Measurements from ENCODE around the gene TSPAN11.
"Not testable (repeated sequence)": the region's sequence is repeated elsewhere in the genome, so short reads cannot be mapped to it uniquely, and the experiment has no call there.

Gene TSPAN11

DNA sequence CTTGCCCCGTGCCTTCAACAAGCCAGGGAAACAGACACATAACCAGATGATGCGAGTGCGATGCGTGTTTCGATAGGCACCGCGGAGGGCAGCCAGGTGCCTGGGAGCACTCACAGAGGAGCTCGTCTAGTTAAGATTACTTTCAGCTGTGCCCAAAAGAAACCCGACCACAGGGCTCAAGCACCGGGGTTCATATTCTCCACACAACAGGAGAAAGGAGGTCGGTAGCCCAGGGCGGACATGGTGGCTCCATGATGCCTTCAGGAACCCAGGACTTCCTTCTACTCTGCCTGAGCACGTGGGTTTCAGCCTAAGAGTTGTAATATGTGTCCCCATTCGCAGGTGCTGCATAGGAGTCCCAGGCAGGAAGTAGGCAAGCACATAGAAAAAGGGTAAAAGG is 93.4 kb downstream of the TSPAN11 start:
- Histone ChIP-seq H3K4me3 (ENCODE audit: low read depth in 1 of 5, low read length in 5 of 5) (no peak overlapping the region), H3K9ac (ENCODE audit: low read length in 5 of 5) (no peak overlapping the region), H3K4me1 (ENCODE audit: control insufficient read depth in 5 of 5, insufficient read depth in 5 of 5, low read length in 5 of 5) (peaks cover 0 to 28% (median 6%) of the 10 kb centered on the region in 5 donors), H3K9me3 (ENCODE audit: control insufficient read depth in 5 of 5, low read length in 5 of 5) (peaks cover 0 to 4% (median 0%) of the 10 kb centered on the region in 5 donors), H3K27ac (ENCODE audit: low read depth, low read length) (no peak overlapping the region), H3K36me3 (ENCODE audit: control insufficient read depth in 5 of 5, insufficient read depth in 5 of 5, low read length in 5 of 5) (no peaks in the 10 kb centered on the region), H3K27me3 (ENCODE audit: control insufficient read depth in 5 of 5, insufficient read depth in 4 of 5, low read length in 5 of 5) (peaks cover 0 to 3% (median 0%) of the 10 kb centered on the region in 5 donors)

DNA sequence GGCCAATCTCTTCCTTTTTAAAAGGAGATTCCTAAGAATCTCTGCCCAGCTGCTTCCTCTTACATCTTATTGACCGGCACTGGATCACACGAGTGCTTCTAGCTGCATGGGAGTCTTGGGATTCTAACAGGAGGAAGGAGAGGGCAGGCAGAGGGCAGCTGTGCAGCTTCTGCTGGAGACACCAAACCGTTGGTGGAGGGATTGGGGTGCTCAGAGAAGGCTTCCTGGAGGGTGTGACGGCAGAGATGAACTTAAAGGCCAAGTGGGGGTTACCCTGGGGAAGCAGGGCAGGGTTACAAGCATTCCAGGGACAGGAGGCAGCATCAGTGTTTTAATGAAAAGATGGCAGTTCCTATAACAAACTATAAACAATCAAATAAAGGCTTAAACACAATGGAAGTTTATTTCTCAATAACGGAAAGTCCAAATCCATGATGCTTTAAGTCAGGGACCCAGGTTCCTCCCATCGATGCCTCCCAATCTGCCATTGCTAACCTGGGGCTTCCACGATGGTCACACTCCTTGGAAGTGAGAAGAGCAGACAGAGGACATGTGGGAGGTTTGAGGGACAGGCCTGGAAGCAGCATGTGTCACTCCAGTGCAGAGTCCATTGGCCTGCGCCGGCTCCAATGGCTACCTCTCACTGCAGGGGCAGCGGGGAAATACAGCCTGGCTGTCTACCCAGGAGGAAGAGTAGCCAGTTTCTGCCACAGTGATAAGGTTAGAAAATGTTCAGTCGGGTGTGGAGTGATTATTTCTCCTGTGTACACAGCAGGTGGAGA is 94.0 kb downstream of the TSPAN11 start:
- H3K9ac ChIP-seq (ENCODE audit: low read length in 5 of 5): no peak overlapping the region
- peaks cover 0 to 4% (median 0%) of the 10 kb centered on the region in 5 donors for H3K9me3 ChIP-seq (ENCODE audit: control insufficient read depth in 5 of 5, low read length in 5 of 5)
- no peak overlapping the region for H3K4me3 ChIP-seq (ENCODE audit: low read depth in 1 of 5, low read length in 5 of 5)
- H3K27ac ChIP-seq (ENCODE audit: low read depth, low read length): no peak overlapping the region
- no peaks in the 10 kb centered on the region for H3K36me3 ChIP-seq (ENCODE audit: control insufficient read depth in 5 of 5, insufficient read depth in 5 of 5, low read length in 5 of 5)
- peaks cover 0 to 28% (median 6%) of the 10 kb centered on the region in 5 donors for H3K4me1 ChIP-seq (ENCODE audit: control insufficient read depth in 5 of 5, insufficient read depth in 5 of 5, low read length in 5 of 5)
- peaks cover 0 to 3% (median 0%) of the 10 kb centered on the region in 5 donors for H3K27me3 ChIP-seq (ENCODE audit: control insufficient read depth in 5 of 5, insufficient read depth in 4 of 5, low read length in 5 of 5)

DNA sequence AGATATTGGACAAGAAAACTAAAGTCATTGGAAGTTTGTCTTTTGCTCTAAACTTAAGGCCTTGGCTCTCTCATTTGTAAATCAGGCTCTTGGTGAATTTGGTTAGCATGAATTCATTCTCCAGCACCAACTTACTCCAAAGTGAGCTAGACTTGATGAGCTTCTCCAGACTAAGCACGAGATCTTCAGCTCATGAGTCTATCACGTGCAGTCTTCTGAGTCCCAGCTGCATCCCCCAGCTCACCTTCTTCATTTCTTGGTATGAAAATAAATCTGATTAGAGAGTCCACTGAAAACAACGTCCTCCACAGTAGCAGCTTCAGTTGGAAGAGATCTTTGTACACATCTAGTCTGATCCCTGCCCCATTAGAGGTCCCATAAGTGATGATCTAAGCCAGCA is 94.6 kb downstream of the TSPAN11 start:
- Histone ChIP-seq H3K4me3 (ENCODE audit: low read depth in 1 of 5, low read length in 5 of 5) (no peak overlapping the region), H3K27me3 (ENCODE audit: control insufficient read depth in 5 of 5, insufficient read depth in 4 of 5, low read length in 5 of 5) (peaks cover 0 to 3% (median 0%) of the 10 kb centered on the region in 5 donors), H3K27ac (ENCODE audit: low read depth, low read length) (no peak overlapping the region), H3K36me3 (ENCODE audit: control insufficient read depth in 5 of 5, insufficient read depth in 5 of 5, low read length in 5 of 5) (no peaks in the 10 kb centered on the region), H3K4me1 (ENCODE audit: control insufficient read depth in 5 of 5, insufficient read depth in 5 of 5, low read length in 5 of 5) (peaks cover 0 to 28% (median 6%) of the 10 kb centered on the region in 5 donors), H3K9ac (ENCODE audit: low read length in 5 of 5) (no peak overlapping the region), H3K9me3 (ENCODE audit: control insufficient read depth in 5 of 5, low read length in 5 of 5) (peaks cover 0 to 4% (median 0%) of the 10 kb centered on the region in 5 donors)

DNA sequence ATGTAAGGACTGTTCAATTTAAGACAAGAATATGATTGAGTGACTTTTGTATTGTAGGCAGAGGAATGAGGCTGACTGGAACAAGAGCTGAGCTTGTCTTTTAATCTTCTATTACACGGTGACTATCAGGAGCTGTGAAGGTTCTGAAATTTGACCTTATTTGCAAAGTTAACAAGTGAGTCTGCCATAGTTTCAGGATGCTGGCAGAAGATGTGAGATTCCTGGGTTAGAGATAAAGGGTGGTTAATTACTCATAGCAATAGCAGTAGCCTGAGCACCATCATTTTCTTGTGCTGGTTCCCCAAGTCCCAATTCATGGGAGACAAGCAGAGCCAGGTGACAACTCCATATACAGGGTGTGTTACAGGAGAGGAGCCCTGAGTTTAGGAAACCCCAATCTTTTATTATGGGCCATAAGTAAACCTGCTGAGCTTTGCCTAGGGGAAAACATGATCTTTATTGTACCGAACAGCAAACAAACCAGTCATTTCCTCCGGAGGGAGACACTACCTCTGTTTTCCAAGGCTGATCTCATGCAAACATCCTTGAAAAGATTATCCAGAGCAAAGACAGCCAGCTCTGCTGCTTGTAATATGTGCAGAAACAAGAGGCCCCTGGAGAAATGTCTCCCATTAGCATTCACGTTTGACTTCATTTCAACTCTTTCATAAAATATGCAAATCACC is 95.4 kb downstream of the TSPAN11 start:
- H3K4me3 ChIP-seq (ENCODE audit: low read depth in 1 of 5, low read length in 5 of 5): no peak overlapping the region
- peaks cover 0 to 28% (median 6%) of the 10 kb centered on the region in 5 donors for H3K4me1 ChIP-seq (ENCODE audit: control insufficient read depth in 5 of 5, insufficient read depth in 5 of 5, low read length in 5 of 5)
- no peak overlapping the region for H3K27ac ChIP-seq (ENCODE audit: low read depth, low read length)
- no peaks in the 10 kb centered on the region for H3K36me3 ChIP-seq (ENCODE audit: control insufficient read depth in 5 of 5, insufficient read depth in 5 of 5, low read length in 5 of 5)
- H3K9me3 ChIP-seq (ENCODE audit: control insufficient read depth in 5 of 5, low read length in 5 of 5): peaks cover 0 to 4% (median 0%) of the 10 kb centered on the region in 5 donors
- peaks cover 0 to 3% (median 0%) of the 10 kb centered on the region in 5 donors for H3K27me3 ChIP-seq (ENCODE audit: control insufficient read depth in 5 of 5, insufficient read depth in 4 of 5, low read length in 5 of 5)
- no peak overlapping the region for H3K9ac ChIP-seq (ENCODE audit: low read length in 5 of 5)

DNA sequence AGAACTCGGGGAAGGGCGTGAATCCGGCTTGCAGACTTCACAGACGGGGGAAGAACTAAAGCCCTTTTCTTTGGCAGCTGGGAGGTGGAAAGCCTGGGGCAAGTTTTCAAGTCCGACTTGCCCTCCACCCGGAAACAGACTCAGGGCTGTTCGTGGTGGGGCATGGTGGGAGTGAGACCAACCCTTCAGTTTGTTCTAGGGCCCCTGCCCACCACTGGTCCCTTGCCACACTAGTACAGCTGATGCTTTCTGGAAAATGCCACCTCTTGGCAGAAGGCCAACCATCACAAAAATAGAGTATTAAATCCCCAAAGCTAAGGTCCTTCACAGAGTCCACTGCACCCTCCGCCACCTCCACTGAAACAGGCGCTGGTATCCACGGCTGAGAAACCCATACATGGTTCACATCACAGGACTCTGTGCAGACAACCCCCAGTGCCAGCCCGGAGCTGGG is 96.8 kb downstream of the TSPAN11 start:
- H3K27ac ChIP-seq (ENCODE audit: low read depth, low read length): no peak overlapping the region
- H3K9ac ChIP-seq (ENCODE audit: low read length in 5 of 5): no peak overlapping the region

DNA sequence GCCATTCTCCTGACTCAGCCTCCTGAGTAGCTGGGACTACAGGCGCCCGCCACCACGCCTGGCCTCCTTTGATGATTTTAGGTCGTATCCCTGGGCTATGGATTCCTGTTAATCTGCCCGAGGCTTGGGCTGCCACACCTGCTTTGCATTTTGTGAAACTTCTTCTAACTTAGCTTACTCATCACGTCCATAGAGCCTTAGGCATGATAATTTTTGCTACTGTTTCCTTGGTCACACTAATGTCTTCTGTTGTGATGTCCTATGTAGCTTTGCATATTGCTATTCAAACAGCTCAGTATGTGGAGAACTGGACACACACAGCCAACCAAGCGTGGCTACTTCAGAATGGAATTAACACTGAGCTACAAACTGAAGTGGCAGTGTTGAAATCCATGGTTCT is 99.7 kb downstream of the TSPAN11 start:
- Histone ChIP-seq H3K27me3 (ENCODE audit: control insufficient read depth in 5 of 5, insufficient read depth in 4 of 5, low read length in 5 of 5) (no peaks in the 10 kb centered on the region), H3K36me3 (ENCODE audit: control insufficient read depth in 5 of 5, insufficient read depth in 5 of 5, low read length in 5 of 5) (no peaks in the 10 kb centered on the region), H3K9me3 (ENCODE audit: control insufficient read depth in 5 of 5, low read length in 5 of 5) (no peaks in the 10 kb centered on the region), H3K27ac (ENCODE audit: low read depth, low read length) (no peak overlapping the region), H3K4me1 (ENCODE audit: control insufficient read depth in 5 of 5, insufficient read depth in 5 of 5, low read length in 5 of 5) (peaks cover 0 to 8% (median 0%) of the 10 kb centered on the region in 5 donors), H3K4me3 (ENCODE audit: low read depth in 1 of 5, low read length in 5 of 5) (no peak overlapping the region), H3K9ac (ENCODE audit: low read length in 5 of 5) (no peak overlapping the region)

More for the DNA sequence above, 96.8 kb downstream of the TSPAN11 start:
- no peak overlapping the region for H3K4me3 ChIP-seq (ENCODE audit: low read depth in 1 of 5, low read length in 5 of 5)
- H3K36me3 ChIP-seq (ENCODE audit: control insufficient read depth in 5 of 5, insufficient read depth in 5 of 5, low read length in 5 of 5): no peaks in the 10 kb centered on the region
- H3K27me3 ChIP-seq (ENCODE audit: control insufficient read depth in 5 of 5, insufficient read depth in 4 of 5, low read length in 5 of 5): peaks cover 0 to 3% (median 0%) of the 10 kb centered on the region in 5 donors
- peaks cover 0 to 21% (median 3%) of the 10 kb centered on the region in 5 donors for H3K4me1 ChIP-seq (ENCODE audit: control insufficient read depth in 5 of 5, insufficient read depth in 5 of 5, low read length in 5 of 5)
- peaks cover 0 to 4% (median 0%) of the 10 kb centered on the region in 5 donors for H3K9me3 ChIP-seq (ENCODE audit: control insufficient read depth in 5 of 5, low read length in 5 of 5)

DNA sequence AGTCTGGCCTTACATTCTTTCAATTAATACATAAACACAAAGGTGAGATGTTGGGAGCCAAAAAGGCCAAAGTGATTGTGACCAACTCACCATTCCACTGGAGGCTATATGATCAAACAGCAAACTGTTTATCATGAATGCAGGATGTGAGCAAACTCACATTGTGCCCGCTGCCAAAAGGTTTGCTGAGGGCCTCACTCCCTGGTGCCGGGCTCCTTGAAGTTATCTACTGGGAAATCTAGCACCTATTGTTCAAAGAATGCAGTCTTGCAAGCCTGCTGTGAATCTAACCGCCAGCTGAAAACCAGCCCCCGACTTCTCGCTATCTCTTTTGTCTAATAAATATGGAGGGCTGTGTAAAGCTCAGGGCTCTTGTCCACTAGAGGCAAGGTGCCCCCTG is 100.5 kb downstream of the TSPAN11 start:
- not testable (repeated sequence) for H3K9ac ChIP-seq (ENCODE audit: low read length in 5 of 5); H3K27me3 ChIP-seq (ENCODE audit: control insufficient read depth in 5 of 5, insufficient read depth in 4 of 5, low read length in 5 of 5); H3K9me3 ChIP-seq (ENCODE audit: control insufficient read depth in 5 of 5, low read length in 5 of 5); H3K27ac ChIP-seq (ENCODE audit: low read depth, low read length); H3K36me3 ChIP-seq (ENCODE audit: control insufficient read depth in 5 of 5, insufficient read depth in 5 of 5, low read length in 5 of 5); H3K4me1 ChIP-seq (ENCODE audit: control insufficient read depth in 5 of 5, insufficient read depth in 5 of 5, low read length in 5 of 5); H3K4me3 ChIP-seq (ENCODE audit: low read depth in 1 of 5, low read length in 5 of 5)

DNA sequence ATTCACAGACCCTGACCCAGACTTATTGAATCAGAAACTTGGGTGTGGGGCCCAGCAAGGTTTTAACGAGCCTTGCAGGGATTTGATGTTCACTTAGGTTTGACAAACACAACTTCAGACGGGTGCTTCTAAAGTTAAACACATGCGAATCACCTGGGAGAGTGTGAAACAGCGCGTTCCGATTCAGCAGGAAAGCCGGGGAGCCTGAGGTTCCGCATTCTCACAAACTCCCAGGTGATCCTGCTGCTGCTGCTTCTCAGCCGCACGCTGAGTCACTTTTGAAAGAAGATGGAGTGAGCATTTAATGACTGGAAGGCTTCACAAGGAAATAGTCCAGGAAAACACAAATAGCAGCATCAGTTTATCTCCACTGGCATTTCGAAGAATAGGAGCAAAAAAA is 102.9 kb downstream of the TSPAN11 start:
- H3K27ac ChIP-seq (ENCODE audit: low read depth, low read length): no peak overlapping the region

DNA sequence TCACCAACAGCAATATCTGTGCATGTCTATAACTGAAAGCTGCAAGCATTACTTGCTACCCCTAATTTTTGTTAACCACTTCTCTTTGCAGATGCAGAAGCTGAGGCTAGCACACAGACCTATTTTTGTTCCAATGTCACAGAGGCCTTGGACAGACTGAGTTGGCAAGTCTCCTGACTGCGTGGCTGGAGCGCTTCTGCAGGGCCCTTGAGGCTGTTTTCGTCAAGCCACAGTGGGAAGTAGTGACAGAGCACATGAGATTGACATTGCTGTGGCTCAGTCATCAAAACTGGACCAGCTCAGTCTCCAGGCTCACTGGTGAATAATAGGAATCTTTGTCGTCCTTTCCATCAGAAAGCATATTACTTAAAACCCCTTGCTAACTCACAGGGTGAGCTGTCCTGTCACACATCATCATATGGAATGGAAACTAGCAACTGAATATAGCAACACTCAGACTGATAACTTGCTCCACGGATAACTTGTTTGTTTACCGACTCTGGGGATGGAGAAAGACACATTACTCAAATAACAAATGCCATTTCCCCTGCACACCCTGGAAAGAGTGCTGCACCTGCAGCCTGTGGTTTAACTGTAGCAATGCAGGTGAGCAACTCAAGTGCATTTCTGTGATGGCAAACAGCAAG is 103.5 kb downstream of the TSPAN11 start:
- H3K27me3 ChIP-seq (ENCODE audit: control insufficient read depth in 5 of 5, insufficient read depth in 4 of 5, low read length in 5 of 5): no peaks in the 10 kb centered on the region
- no peak overlapping the region for H3K9ac ChIP-seq (ENCODE audit: low read length in 5 of 5)
- H3K4me3 ChIP-seq (ENCODE audit: low read depth in 1 of 5, low read length in 5 of 5): no peak overlapping the region
- no peaks in the 10 kb centered on the region for H3K9me3 ChIP-seq (ENCODE audit: control insufficient read depth in 5 of 5, low read length in 5 of 5)
- H3K27ac ChIP-seq (ENCODE audit: low read depth, low read length): no peak overlapping the region
- H3K4me1 ChIP-seq (ENCODE audit: control insufficient read depth in 5 of 5, insufficient read depth in 5 of 5, low read length in 5 of 5): no peaks in the 10 kb centered on the region
- no peaks in the 10 kb centered on the region for H3K36me3 ChIP-seq (ENCODE audit: control insufficient read depth in 5 of 5, insufficient read depth in 5 of 5, low read length in 5 of 5)

More for the DNA sequence above, 102.9 kb downstream of the TSPAN11 start:
- no peaks in the 10 kb centered on the region for H3K9me3 ChIP-seq (ENCODE audit: control insufficient read depth in 5 of 5, low read length in 5 of 5)
- H3K4me3 ChIP-seq (ENCODE audit: low read depth in 1 of 5, low read length in 5 of 5): no peak overlapping the region
- H3K27me3 ChIP-seq (ENCODE audit: control insufficient read depth in 5 of 5, insufficient read depth in 4 of 5, low read length in 5 of 5): no peaks in the 10 kb centered on the region
- no peaks in the 10 kb centered on the region for H3K4me1 ChIP-seq (ENCODE audit: control insufficient read depth in 5 of 5, insufficient read depth in 5 of 5, low read length in 5 of 5)
- no peak overlapping the region for H3K9ac ChIP-seq (ENCODE audit: low read length in 5 of 5)
- H3K36me3 ChIP-seq (ENCODE audit: control insufficient read depth in 5 of 5, insufficient read depth in 5 of 5, low read length in 5 of 5): no peaks in the 10 kb centered on the region

DNA sequence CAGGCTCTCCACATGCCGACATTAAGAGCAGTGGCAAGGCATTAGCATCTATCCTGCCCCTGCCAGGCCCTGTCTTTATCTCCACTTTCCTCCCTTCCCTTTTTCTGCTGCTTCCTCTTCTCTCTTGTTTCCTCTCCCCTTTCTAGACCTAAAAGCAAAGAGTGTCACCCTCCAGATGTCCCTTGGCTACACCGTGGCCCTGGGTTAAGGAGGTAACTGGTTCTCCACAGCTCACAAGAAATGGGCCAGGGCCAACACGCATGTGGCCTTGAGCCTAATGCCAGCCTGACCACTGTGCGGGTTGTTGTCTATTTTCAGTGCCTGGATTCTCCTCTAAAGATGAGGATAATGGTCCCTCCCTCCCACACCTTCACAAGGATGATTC is 105.4 kb downstream of the TSPAN11 start:
- Histone ChIP-seq H3K4me3 (ENCODE audit: low read depth in 1 of 5, low read length in 5 of 5) (no peak overlapping the region), H3K9me3 (ENCODE audit: control insufficient read depth in 5 of 5, low read length in 5 of 5) (no peaks in the 10 kb centered on the region), H3K27me3 (ENCODE audit: control insufficient read depth in 5 of 5, insufficient read depth in 4 of 5, low read length in 5 of 5) (no peaks in the 10 kb centered on the region), H3K4me1 (ENCODE audit: control insufficient read depth in 5 of 5, insufficient read depth in 5 of 5, low read length in 5 of 5) (no peaks in the 10 kb centered on the region), H3K9ac (ENCODE audit: low read length in 5 of 5) (no peak overlapping the region), H3K36me3 (ENCODE audit: control insufficient read depth in 5 of 5, insufficient read depth in 5 of 5, low read length in 5 of 5) (no peaks in the 10 kb centered on the region), H3K27ac (ENCODE audit: low read depth, low read length) (no peak overlapping the region)

Measured in subcutaneous abdominal adipose tissue (tissue), 5 donors.